Hippocampal formation (tissue), 2 donors: Measurements from ENCODE around the gene KIF1B.

Source experiments
- DNase-seq, 2 donors: peaks; one replicate each; lab custom pipeline; 2025; lab: John Stamatoyannopoulos, UW

Gene KIF1B

DNA sequence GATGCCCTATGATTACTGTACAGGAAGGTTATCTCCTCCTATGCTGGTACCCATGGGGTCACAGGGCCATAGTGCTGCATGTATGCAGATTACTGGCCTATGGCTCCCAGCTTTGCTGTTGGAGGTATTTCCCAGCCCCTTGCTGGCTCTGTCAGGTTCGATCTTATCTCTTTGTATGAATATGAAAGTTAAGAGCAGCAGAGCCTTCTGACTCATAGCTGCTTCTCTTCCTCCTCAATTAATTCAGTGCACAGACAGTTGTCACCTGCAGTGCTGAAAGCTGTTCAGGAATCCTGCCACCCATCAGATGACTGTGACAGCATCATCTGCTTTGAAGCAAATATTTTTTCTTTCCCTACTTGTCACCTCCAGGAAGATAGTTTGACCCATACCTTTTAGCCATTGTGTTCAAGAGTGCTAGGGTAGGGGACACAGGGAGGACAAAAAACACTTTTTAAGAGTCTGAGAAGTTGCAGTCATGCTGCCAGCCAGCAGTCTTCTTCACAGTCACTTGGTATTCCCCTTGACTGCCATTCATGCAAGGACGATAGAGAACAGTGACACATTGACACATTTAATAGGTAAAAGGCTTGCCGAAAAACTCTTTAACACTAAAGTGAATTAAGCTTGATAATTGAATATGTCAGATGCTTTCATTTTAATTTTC, 73.1 kb downstream of the KIF1B start:
- DNase-seq = no peak

DNA sequence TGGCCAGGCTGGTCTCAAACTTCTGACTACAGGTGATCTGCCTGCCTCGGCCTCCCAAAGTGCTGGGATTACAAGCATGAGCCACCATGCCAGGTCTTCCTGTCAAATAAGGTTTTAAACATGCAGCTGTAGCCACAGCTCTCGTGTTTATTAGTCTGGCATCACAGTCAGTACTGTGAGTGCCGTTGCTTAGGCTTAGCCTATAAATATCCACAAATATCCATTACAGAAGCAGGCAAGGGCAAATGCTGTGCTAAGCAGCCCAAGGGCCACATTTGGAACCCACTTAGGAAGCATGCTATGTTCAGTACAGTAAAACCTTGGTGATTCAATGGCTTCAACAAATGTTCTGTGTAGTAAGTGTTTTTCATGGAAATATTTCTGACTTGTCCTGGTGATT, 75.9 kb downstream of the KIF1B start:
- no peak for DNase-seq

DNA sequence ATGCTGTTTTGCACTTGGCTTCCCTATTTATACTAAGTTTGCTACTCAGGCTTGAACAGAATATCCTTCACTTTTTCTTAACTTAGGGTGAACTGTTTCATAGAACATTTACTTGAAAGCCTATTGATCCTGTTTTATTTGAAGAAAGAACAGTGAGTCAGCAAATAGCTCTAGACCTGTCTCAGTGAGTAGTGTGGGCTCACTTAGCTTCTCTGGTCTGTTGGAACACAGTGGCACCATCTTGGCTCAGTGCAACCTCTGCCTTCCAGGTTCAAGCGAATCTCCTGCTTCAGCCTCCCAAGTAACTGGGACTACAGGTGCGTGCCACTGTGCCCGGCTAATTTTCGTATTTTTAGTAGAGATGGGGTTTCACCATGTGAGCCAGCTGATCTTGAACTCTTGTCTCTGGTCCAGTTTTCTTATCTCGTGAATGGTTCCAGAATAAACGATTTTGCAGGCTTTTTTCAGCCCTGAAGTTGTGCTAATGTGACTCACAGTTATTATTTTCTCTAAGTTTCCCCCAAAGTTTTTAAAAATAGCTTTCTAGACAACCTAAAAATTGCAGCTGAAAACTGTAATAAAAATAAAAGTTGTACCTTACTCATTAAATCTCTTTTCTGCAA, 76.8 kb downstream of the KIF1B start:
- DNase-seq = no peak

DNA sequence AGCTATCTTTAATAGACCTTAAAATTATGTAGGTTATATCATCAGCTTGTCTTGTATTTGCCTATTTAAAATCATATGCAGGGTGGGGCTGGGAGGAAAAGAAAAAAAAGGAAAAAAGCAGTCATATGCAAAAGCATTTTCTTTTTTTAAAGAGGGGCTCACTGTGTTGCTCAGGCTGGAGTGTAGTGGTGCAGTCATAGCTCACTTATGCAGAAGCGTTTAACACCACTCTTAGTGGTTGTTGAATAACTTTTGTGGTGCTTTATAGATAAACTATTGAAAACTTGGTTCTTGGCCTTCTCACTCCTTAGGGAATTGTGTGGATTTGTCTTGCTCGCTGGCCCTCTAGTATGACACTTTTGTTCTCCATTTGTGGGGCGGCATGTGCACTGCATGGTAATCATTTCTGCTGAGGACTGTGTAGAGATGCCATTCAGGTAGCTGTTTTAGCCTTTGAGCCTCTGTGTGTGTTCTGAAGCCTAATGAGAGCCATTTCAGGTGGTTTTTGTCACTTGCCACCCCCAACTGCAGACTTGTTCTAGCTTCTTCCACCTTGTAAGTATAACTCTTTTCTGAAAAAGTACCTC, 77.8 kb downstream of the KIF1B start:
- no peak for DNase-seq

DNA sequence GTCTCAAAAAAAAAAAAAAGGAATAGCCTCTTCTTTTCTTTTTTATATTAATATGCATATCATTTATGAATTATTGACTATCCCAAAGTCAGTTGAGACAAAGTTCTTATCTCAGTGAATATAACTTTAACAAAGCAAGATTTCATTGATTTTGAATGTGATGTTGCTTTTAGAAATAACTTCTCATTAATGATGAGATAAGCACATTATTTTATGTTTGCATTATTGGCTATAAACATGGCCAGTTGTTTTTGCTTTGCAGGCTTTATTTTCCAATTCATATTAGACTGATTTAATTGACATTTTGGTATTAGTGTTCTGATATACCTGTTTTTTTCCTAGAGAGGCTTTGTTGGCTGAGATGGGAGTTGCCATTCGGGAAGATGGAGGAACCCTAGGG, 81.3 kb downstream of the KIF1B start:
- no peak for DNase-seq

DNA sequence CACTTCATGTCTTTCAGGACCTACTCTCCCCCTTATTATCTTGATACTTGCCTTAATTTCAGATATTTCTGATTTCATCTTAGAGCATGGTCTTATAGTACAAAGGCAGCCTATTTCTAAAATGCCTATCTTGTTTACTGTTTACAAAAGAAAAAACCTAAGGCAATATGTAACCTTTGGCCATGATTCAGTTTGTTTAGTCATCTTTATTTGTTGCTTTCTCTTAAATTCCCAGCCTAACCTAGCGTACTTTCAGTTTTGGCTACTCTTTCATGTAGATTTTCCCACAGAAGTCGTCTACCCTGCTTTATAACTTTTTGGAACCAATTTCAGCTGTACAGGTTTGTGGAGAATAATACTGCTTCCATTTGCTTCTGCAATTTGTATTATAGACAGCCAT, 81.8 kb downstream of the KIF1B start:
- DNase-seq = no peak

DNA sequence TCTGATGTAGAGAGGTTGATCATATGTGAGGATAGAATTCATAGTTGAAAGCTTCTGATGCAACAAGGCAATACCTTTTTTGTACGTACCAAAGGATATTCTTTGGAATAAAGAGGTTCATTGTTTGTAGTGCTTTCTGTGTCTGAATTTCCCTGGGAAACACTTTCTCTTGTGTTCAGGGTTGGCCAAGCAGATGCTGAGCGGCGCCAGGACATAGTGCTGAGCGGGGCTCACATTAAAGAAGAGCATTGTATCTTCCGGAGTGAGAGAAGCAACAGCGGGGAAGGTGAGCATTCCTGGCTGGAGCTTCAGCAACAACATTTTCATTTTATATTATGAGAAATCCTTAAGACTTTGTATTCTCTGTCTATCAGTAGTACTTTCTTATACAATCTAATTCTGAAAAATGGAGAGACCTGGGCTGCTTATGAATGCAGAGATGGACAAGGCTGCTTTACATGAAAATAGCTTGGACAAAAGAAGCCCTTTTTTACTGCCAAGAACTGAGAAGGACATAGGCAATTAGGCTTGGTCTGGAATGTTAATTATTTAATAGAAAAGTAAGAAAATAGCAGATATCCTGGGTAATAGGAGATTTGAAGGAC, 85.2 kb downstream of the KIF1B start:
- DNase-seq = peak; percentile 58 to 85

DNA sequence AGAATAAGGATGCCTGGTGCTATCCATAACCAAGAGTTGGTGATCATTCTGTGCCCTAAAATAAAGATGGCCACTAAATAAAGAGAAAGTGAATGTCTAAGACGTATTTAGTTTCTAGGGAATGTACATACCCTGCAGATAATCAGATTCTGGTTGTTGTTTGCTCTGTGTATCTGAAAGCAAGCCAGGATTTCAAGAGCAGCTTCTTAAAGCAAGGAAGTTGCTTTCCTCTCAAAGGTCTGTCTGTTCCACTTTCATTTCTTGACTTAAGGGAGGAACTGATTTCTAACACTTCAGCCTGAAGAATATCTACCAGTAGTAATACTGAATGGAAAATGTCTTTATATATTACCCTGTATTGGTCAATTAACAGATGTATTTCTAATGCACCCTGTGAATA, 88.8 kb downstream of the KIF1B start:
- DNase-seq = no peak

DNA sequence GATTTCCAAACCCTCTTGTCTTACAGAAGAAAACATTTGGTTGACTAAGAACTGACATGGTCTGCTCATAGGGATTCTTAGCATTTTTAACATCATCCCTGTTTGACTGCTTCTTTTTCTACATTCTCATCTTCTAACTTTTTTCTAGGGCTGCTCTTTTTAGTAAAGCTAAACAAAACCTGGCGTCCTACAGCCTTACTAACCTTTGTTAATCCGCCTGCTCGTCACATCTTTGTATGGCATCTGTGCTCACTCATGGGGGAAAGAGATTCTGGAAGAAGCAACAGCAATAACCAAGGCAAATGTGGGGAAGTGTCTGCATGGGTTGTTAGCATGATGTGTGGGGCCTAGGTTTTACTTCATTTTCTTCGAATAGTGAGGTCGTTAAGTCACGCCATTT, 92.0 kb downstream of the KIF1B start:
- DNase-seq = no peak

DNA sequence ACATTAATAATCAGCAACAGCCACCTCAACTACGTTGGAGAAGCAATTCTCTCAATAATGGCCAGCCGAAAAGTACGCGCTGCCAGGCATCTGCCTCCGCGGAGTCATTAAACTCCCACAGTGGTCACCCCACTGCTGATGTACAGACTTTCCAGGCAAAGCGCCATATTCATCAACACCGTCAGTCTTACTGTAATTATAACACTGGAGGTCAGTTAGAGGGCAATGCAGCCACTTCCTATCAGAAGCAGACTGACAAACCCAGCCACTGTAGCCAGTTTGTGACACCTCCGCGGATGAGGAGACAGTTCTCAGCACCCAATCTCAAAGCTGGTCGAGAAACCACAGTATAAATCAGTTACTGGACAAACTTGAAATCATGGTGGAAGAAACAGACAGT, 93.9 kb downstream of the KIF1B start:
- no peak for DNase-seq

DNA sequence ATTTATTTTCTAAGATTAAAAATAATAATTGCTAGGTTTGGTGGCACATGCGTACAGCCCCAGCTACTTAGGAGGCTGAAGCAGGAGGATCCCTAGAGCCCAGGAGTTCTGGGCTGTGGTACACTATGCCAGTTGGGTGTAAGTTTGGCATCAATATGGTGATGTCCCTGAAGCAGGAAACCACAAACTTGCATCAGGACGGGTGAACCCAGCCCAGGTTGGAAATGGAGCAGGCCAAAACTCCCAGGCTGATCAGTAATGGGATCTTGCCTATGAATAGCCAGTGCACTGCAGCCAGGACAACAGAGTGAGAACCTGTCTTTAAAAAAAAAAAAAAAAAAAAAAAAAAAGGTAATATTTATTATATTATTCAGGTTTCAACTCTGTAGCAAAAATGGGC, 96.1 kb downstream of the KIF1B start:
- DNase-seq = no peak

DNA sequence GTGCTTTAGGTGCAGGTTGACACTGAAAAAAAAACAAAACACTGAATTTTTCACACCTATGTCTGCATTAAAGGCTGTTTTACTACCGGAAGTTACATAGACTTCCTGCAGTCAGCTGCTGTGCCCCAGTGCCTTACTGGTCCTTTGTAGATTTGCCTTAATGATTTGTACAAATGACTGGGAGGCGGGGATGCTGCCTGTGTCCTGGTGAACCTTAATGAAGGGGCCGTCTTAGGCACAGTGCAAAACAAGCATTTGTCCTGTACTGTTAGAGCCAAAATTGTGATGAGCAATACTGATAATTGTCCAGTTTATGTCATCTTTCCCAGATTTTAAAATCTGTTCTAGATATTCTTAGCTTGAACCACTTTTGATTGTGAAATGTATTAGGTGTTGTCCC, 97.6 kb downstream of the KIF1B start:
- no peak for DNase-seq

DNA sequence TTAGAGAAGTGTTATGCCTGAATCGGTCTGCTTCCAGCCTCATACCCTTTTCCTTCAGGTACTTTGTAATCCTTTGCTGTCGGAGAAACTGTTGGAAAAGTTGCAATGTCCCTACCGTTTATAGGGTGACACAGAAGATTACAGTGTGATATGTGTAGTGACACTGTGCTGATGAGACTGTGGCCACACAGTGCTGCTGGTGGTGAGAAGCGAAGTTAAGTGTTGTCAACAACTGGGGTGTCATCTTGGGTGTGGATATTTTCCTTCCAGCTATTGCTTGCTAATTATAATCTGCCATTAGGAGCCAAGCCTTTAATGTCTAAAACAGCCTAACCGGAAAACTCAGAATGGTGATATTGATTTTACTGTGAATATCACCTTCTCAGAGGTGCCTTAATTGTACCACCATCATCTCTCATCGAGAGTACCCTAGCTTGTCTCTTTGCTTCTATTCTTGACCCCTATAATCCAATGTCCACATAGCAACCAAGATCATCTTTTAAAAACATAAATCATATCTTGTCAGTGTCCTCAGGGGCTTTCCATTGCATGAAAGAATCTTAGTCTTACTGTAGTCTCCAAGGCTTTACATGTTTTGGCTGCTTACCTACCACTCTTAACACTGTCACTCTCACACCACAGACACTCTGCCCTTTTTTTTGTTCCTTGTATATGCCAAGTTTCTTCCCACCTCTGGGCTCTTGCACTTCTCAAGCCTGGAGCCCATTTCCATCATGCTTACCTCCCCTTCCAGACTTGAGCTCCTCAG, 99.1 kb downstream of the KIF1B start:
- DNase-seq = no peak

DNA sequence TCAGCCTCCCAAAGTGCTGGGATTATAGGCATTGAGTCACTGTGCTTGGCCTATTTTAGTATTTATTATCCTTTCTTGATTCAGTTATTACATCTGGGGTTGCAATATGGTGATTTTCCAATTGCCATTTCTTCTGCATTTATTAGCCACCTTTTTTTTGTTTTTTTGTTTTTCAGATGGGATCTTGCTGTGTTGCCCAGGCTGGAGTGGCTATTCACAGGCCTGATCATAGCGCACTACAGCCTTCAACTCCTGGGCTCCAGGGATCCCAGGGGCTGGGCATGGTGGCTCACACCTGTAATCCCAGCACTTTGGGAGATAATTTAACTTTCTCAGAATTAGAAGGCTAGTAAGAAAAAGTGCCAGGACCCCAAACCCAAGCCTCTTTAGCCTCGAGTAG, 106.4 kb downstream of the KIF1B start:
- no peak for DNase-seq

DNA sequence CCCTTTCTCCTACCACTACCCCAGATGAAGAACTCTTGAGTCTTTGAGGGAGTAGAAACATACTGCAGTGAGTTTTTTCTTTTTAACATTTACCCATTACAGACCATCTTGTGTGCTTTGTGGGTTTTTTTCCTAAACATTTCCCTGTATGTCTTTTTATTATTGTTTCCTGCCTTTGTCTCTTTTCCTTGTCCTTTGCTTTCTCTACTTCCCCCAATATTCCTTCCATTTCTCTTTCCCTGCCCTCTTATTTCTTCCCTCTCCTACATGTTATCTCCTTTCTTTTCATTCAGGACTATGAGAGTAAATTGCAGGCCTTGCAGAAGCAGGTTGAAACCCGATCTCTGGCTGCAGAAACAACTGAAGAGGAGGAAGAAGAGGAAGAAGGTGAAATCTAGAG, 109.4 kb downstream of the KIF1B start:
- no peak for DNase-seq

DNA sequence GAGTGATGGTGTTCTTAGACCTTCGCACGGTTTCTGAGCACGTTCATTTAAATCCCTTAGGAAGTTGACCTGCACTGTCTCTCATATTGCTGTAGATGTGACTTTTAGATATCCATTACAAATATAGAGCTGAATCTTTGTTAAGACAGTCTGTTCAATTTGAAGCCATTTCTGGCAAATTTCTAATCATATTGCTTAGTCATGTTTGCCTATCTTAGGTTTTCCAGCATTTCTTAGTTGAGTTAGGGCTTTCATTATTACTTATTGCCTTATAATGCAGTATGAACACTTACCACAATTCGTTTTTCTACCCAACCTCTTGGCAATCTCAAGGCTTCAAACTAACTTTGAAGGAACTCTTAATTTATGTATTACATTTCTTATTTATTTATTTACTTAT, 110.0 kb downstream of the KIF1B start:
- no peak for DNase-seq

DNA sequence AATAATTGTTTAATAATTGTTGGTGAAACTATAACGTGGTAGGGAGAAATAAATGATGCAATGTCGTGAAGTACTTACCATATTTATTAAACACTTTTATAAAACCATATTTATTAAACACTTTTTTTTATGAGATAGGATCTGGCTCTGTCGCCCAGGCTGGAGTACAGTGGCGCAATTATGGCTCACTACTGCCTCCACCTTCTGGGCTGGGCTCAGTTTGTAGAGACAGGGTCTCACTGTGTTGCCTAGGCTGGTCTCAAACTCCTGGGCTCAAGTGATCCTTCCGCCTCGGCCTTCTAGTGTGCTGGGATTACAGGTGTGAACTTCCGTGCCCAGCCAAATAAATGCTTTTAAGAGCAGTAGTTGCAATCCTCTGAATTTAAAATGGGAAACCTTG, 112.5 kb downstream of the KIF1B start:
- no peak for DNase-seq

DNA sequence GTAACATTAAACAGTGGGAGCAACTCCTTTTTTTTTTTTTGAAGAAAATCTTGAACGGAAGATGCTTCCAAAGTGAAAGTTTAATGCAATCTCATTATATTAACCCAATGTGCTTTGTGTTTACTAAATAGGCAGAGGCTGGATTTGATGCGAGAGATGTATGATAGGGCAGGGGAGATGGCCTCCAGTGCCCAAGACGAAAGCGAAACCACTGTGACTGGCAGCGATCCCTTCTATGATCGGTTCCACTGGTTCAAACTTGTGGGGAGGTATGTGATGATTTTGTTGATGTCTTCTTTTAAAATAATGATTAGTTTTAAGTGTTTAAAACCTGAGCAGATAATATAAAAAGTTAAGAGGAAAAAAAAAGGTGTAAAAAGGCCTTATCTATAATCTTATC, 114.3 kb downstream of the KIF1B start:
- DNase-seq = no peak

DNA sequence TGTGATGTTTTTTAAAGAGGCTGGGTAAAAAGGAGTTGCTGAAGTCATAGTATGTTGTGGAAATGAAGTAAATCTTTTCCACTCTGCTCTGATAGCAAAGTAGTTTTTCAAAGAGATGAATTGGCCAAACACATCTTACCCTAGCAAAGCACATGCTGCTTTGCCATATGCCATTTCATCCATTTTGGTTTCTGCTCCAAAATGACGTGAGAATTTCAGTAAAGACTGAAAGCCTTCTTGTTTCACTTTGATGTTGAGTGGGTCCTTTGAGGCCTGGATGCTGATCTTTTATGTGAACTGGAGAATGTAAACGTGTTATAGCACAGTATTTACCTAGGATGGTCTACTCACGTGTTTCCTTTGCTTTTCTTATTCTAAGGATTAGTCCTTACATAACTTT, 115.2 kb downstream of the KIF1B start:
- DNase-seq = no peak

DNA sequence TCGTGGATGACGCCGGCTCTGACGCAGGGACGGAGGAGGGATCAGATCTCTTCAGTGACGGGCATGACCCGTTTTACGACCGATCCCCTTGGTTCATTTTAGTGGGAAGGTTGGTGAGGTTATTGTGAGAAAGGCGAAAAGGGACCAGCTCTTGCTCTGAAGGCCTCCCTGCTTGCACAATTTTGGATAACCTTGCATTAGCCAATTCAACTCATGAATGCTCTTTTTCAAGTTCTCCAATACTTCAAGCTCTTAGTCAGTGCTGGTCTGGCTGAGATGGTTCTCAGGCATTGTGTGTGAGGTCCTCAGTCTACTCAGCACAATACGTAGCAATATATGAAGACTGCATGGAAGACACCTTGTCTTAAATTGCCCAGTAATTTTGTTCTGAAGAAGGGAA, 115.9 kb downstream of the KIF1B start:
- DNase-seq = no peak

DNA sequence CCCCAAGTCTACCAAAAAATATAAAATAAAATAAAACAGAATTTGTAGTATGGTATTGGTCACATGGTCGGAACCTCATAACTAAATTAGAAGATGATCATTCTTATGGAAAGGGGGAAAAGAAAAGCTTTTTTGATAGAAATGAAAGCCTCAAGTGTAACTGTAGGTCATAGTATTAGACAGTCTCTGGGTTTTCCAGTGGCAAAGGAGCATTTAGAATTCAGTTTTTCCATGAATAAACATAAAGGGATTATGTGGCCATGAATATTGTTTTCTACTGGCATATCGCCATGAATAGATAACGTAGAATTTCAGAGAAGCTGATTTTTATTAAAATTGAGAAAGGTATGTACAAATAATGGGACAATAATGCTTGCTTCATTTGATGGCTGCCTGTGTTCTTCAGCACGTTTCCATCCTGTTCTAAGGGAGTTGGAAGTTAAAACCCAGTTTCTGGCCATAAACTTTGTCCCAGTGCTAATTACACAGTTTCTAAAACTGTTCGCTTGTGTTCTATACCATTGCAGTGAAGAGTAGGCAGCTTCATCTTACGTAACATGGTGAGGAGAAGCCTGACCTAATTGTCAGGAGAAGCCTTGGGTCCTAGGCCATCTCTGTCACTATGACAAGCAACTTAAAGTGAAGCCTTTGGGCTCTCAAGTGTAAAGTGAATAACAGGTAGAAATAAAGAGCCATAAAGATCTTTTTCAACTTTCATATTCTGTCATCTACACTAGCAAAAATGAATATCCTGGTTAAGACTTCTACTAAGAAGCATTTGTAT, 118.0 kb downstream of the KIF1B start:
- no peak for DNase-seq

DNA sequence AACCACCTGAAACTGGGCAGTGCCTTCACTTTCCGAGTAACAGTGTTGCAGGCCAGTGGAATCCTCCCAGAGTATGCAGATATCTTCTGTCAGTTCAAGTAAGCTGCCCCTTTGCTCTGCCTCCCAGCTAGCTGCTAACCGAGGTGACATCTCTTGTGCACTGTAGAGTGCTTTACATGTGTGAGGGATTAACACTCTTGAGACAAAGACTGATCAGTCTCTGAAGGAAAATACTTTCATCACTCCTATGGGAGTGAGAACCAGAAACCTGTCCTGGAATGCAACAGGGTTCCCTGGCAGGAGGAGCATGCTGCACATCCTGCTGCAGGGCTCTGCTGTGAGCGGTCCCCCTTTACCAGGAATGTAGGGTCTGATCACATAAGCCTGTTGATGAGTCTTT, 127.1 kb downstream of the KIF1B start:
- no peak for DNase-seq
